Vagina (tissue), 2 donors: ENCODE data around the gene SORCS1.

ENCODE experiments used
- POLR2AphosphoS5 ChIP-seq, 2 donors: sonication (generic); formaldehyde crosslinking; IDR thresholded peaks; one replicate each; pipeline ENCODE4 v1.9.0; 2017; ENCODE audit warnings: antibody characterized with exemption in 2 of 2, mild to moderate bottlenecking in 2 of 2, low read depth in 1 of 2; ENCODE audit not compliant: insufficient read depth in 1 of 2
- TF ChIP-seq, protein P1 (sequence below), 3 experiments: fragments of 450-650 bp in 2 of 3; fragments of 200-600 bp in 1 of 3; sonication (generic) in 1 of 3; IDR thresholded peaks; one replicate each; pipeline ENCODE4 v1.5.1; 2017 to 2019; ENCODE audit warnings: antibody characterized with exemption in 3 of 3, mild to moderate bottlenecking in 2 of 3, moderate library complexity in 2 of 3

DNA sequence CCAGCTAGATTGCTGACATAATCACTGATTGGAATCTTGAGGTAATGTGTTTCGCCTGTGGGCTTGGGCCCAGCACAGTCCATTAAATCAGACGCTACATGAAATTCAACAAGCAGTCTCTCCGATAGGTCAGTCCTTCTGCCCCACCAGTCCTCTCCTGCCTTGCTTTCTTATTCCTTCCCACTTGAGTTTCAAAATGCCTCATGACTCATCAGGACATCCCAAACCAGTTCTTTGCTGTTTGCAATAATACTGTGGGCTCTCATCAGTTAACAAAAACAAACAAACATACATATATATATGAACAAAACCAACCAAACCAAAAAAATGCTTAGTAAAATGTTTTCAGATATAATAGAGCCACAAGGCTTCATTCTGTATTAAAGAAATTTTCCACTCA is 599.0 kb downstream of the SORCS1 start:
- TF ChIP-seq POLR2AphosphoS5 (IDR thresholded peaks at IDR 0.05; ENCODE audit: insufficient read depth in 1 of 2, low read depth in 1 of 2), result no peak
- TF ChIP-seq, protein P1, sequence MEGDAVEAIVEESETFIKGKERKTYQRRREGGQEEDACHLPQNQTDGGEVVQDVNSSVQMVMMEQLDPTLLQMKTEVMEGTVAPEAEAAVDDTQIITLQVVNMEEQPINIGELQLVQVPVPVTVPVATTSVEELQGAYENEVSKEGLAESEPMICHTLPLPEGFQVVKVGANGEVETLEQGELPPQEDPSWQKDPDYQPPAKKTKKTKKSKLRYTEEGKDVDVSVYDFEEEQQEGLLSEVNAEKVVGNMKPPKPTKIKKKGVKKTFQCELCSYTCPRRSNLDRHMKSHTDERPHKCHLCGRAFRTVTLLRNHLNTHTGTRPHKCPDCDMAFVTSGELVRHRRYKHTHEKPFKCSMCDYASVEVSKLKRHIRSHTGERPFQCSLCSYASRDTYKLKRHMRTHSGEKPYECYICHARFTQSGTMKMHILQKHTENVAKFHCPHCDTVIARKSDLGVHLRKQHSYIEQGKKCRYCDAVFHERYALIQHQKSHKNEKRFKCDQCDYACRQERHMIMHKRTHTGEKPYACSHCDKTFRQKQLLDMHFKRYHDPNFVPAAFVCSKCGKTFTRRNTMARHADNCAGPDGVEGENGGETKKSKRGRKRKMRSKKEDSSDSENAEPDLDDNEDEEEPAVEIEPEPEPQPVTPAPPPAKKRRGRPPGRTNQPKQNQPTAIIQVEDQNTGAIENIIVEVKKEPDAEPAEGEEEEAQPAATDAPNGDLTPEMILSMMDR (IDR thresholded peaks at IDR 0.05), result no peak
